Measurements from ENCODE around the gene H3-3A. TPM values are rescaled to one million over a fixed set of nuclear protein-coding genes. Genes with fewer than 3 reads are reported as not detected.

Gene H3-3A
- total RNA-seq, 1 experiment from 2014 or later, result 1,129 TPM

GRCh38 chr1:226051365-226051764 lies 11.2 kb upstream of the H3-3A start:
- no peak overlapping the region for H3K56ac ChIP-seq (ENCODE audit: insufficient read length, low read depth, low read length)
- peaks cover 9 to 12% of the 10 kb centered on the region in 2 experiments for H3K4me1 Mint-ChIP-seq
- H4K91ac ChIP-seq (ENCODE audit: insufficient read length, low read depth, low read length), result no peak overlapping the region
- H2BK120ac ChIP-seq (ENCODE audit: low read depth, low read length, poor library complexity, severe bottlenecking), result no peak overlapping the region
- H3K79me2 ChIP-seq (ENCODE audit: insufficient read depth, low read length), result no peaks in the 10 kb centered on the region
- H3K23ac ChIP-seq (ENCODE audit: insufficient read length, low read depth, low read length), result no peak overlapping the region
- no peaks in the 10 kb centered on the region for H3K4me1 ChIP-seq (ENCODE audit: insufficient read depth, low read length)
- H3K27ac ChIP-seq (ENCODE audit: insufficient read length, low read depth, low read length), result no peak overlapping the region
- no peak overlapping the region for H2BK12ac ChIP-seq (ENCODE audit: insufficient read length, low read depth, low read length)
- no peaks in the 10 kb centered on the region for H3K9me3 ChIP-seq (ENCODE audit: control insufficient read depth, low read depth, low read length)
- no peaks in the 10 kb centered on the region for H3K23me2 ChIP-seq (ENCODE audit: insufficient read length, low read depth, low read length, poor library complexity, severe bottlenecking)
- no peak overlapping the region for H4K5ac ChIP-seq (ENCODE audit: insufficient read length, low read depth, low read length)
- no peak overlapping the region for H2BK15ac ChIP-seq (ENCODE audit: low read depth, low read length)
- TF ChIP-seq, protein P1, sequence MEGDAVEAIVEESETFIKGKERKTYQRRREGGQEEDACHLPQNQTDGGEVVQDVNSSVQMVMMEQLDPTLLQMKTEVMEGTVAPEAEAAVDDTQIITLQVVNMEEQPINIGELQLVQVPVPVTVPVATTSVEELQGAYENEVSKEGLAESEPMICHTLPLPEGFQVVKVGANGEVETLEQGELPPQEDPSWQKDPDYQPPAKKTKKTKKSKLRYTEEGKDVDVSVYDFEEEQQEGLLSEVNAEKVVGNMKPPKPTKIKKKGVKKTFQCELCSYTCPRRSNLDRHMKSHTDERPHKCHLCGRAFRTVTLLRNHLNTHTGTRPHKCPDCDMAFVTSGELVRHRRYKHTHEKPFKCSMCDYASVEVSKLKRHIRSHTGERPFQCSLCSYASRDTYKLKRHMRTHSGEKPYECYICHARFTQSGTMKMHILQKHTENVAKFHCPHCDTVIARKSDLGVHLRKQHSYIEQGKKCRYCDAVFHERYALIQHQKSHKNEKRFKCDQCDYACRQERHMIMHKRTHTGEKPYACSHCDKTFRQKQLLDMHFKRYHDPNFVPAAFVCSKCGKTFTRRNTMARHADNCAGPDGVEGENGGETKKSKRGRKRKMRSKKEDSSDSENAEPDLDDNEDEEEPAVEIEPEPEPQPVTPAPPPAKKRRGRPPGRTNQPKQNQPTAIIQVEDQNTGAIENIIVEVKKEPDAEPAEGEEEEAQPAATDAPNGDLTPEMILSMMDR (conservative IDR thresholded peaks at IDR 0.05), result no peak
- WGBS (ENCODE audit: extremely low coverage, insufficient read length, low lambda C conversion rate), result no CpG with 5 or more reads among the region's 2 CpGs
- H3K27me3 ChIP-seq (ENCODE audit: insufficient read depth, low read length), result no peaks in the 10 kb centered on the region
- H3K4me3 Mint-ChIP-seq, result no peak overlapping the region
- no peak overlapping the region for H3K18ac ChIP-seq (ENCODE audit: insufficient read length, low read depth, low read length)
- no peaks in the 10 kb centered on the region for H4K20me1 ChIP-seq (ENCODE audit: control insufficient read depth, insufficient read depth, insufficient read length)
- no peak for DNase-seq
- H3K79me1 ChIP-seq (ENCODE audit: insufficient read depth, low read depth, low read length, poor library complexity, severe bottlenecking), result no peaks in the 10 kb centered on the region
- H3K4me2 ChIP-seq (ENCODE audit: insufficient read depth, insufficient read length, low read length), result no peak overlapping the region
- no peaks in the 10 kb centered on the region for H3K9me3 Mint-ChIP-seq
- H3K27ac Mint-ChIP-seq, result no peak overlapping the region
- no peak overlapping the region for H2BK5ac ChIP-seq (ENCODE audit: insufficient read length, low read length)
- no peak overlapping the region for H3K14ac ChIP-seq (ENCODE audit: insufficient read depth, low read length)
- no peak overlapping the region for H3T11ph ChIP-seq (ENCODE audit: low read length)
- peaks cover 2% of the 10 kb centered on the region; the same call in 1 of the 2 replicates for H3K27me3 Mint-ChIP-seq (ENCODE audit: low read depth)
- no peak overlapping the region for H4K8ac ChIP-seq (replicated peaks; ENCODE audit: insufficient read length, low read depth, low read length)
- H3K4ac ChIP-seq (ENCODE audit: low read depth, low read length), result no peak overlapping the region
- no peak overlapping the region for H3K9ac ChIP-seq (ENCODE audit: extremely low read depth, insufficient read length, low read length)
- no peak overlapping the region for H2BK20ac ChIP-seq (ENCODE audit: low read depth, low read length, poor library complexity, severe bottlenecking)
- H3K36me3 Mint-ChIP-seq (ENCODE audit: insufficient read depth in 1 of 3, low read depth in 3 of 3), result peaks cover 0 to 3% (median 0%) of the 10 kb centered on the region in 3 experiments; a peak in 1 of 7 replicates
- no peak overlapping the region for H2AFZ ChIP-seq (ENCODE audit: low read length)
- no peak overlapping the region for H2AK5ac ChIP-seq (ENCODE audit: insufficient read length, low read length)
